MM.1S (cell line): Measurements from ENCODE around the gene KSR1.

ENCODE experiments used
- DNase-seq: peaks from one replicate; pipeline ENCODE4 v3.0.0-alpha.2; 2015
- H2AFZ ChIP-seq: fragments of 300-600 bp; sonication (generic); 2 replicates; pipeline ENCODE4 v1.6.0; 2016; ENCODE audit warnings: antibody characterized with exemption, low read length
- H3F3A ChIP-seq: fragments of 300-600 bp; sonication (generic); 2 replicates; pipeline ENCODE4 v1.6.1; 2016; ENCODE audit warnings: mild to moderate bottlenecking, antibody characterized with exemption, low read length, moderate library complexity, mixed read lengths; ENCODE audit not compliant: insufficient read depth
- H3K27ac ChIP-seq: fragments of 300-600 bp; sonication (generic); 2 replicates; pipeline ENCODE4 v1.5.1; 2016; ENCODE audit warnings: mild to moderate bottlenecking, low read length
- H3K27me3 ChIP-seq: fragments of 300-600 bp; sonication (generic); replicated peaks from 2 replicates; pipeline ENCODE4 v1.6.0; 2016; ENCODE audit warnings: low read length; ENCODE audit not compliant: insufficient read depth
- H3K36me3 ChIP-seq: fragments of 300-600 bp; sonication (generic); replicated peaks from 2 replicates; pipeline ENCODE4 v1.6.1; 2016; ENCODE audit warnings: mild to moderate bottlenecking, low read length, mixed read lengths; ENCODE audit not compliant: insufficient read depth
- H3K4me1 ChIP-seq: fragments of 300-600 bp; sonication (generic); 2 replicates; pipeline ENCODE4 v1.6.1; 2016; ENCODE audit warnings: low read length, mixed read lengths
- H3K4me2 ChIP-seq: fragments of 300-600 bp; sonication (generic); 2 replicates; pipeline ENCODE4 v1.6.0; 2016; ENCODE audit warnings: low read depth, low read length
- H3K4me3 ChIP-seq: fragments of 300-600 bp; sonication (generic); 2 replicates; pipeline ENCODE4 v1.5.1; 2016; ENCODE audit warnings: low read length, mixed read lengths
- H3K79me2 ChIP-seq: fragments of 300-600 bp; sonication (generic); 2 replicates; pipeline ENCODE4 v1.6.1; 2016; ENCODE audit warnings: mixed run types, low read length, mixed read lengths
- H3K9ac ChIP-seq: fragments of 300-600 bp; sonication (generic); 2 replicates; pipeline ENCODE4 v1.6.1; 2016; ENCODE audit warnings: low read length, mixed read lengths
- H3K9me2 ChIP-seq: fragments of 300-600 bp; sonication (generic); replicated peaks from 2 replicates; pipeline ENCODE4 v1.6.1; 2016; ENCODE audit warnings: mild to moderate bottlenecking, low read length, mixed read lengths; ENCODE audit not compliant: insufficient read depth
- H3K9me3 ChIP-seq: fragments of 300-600 bp; sonication (generic); replicated peaks from 2 replicates; pipeline ENCODE4 v1.6.1; 2016; ENCODE audit warnings: mild to moderate bottlenecking, low read length, mixed read lengths; ENCODE audit not compliant: insufficient read depth
- H4K20me1 ChIP-seq: fragments of 300-600 bp; sonication (generic); 2 replicates; pipeline ENCODE4 v1.6.1; 2016; ENCODE audit warnings: mild to moderate bottlenecking, low read length, moderate library complexity, mixed read lengths; ENCODE audit not compliant: insufficient read depth
- CTCF ChIP-seq: fragments of 300-600 bp; sonication (generic); IDR thresholded peaks from 2 replicates; pipeline ENCODE4 v1.5.1; 2016; ENCODE audit warnings: antibody characterized with exemption, low read length, mixed read lengths
- EZH2 ChIP-seq: fragments of 300-600 bp; sonication (generic); optimal IDR thresholded peaks from 2 replicates; pipeline ENCODE3; 2017; ENCODE audit warnings: low read depth, mild to moderate bottlenecking, antibody characterized with exemption, low read length, mixed read lengths
- EZH2phosphoT487 ChIP-seq: fragments of 300-600 bp; sonication (generic); IDR thresholded peaks from 2 replicates; pipeline ENCODE4 v1.6.1; 2018; ENCODE audit warnings: antibody characterized with exemption, low read length

Gene KSR1

GRCh38 chr17:27428781-27429505 is 27.3 kb upstream of the KSR1 start:
- TF ChIP-seq CTCF (no peak), EZH2phosphoT487 (no peak), EZH2 (no peak)
- peaks cover 7% of the 10 kb centered on the region for H3K4me1 ChIP-seq

GRCh38 chr17:27429666-27430382 is 26.4 kb upstream of the KSR1 start:
- no peak for TF ChIP-seq EZH2
- TF ChIP-seq EZH2phosphoT487, result no peak
- TF ChIP-seq CTCF, result no peak
- H4K20me1 ChIP-seq, result no peaks in the 10 kb centered on the region

More at GRCh38 chr17:27428781-27429505, 27.3 kb upstream of the KSR1 start:
- Histone ChIP-seq H3K9me2 (no peaks in the 10 kb centered on the region), H4K20me1 (no peaks in the 10 kb centered on the region), H3K36me3 (no peaks in the 10 kb centered on the region), H3F3A (peaks cover 3% of the 10 kb centered on the region; the same call in 1 of the 2 replicates), H2AFZ (no peak overlapping the region), H3K9me3 (no peaks in the 10 kb centered on the region), H3K79me2 (no peaks in the 10 kb centered on the region), H3K4me2 (no peak overlapping the region), H3K27me3 (no peaks in the 10 kb centered on the region), H3K4me3 (no peak overlapping the region), H3K9ac (no peak overlapping the region), H3K27ac (no peak overlapping the region)
- no peak for DNase-seq

GRCh38 chr17:27430383-27430840 is 25.8 kb upstream of the KSR1 start:
- Histone ChIP-seq H3K4me2 (no peak overlapping the region), H4K20me1 (no peaks in the 10 kb centered on the region), H3F3A (no peaks in the 10 kb centered on the region), H3K79me2 (no peaks in the 10 kb centered on the region), H3K4me1 (no peaks in the 10 kb centered on the region), H3K27me3 (no peaks in the 10 kb centered on the region), H3K9me2 (no peaks in the 10 kb centered on the region), H3K9ac (no peak overlapping the region), H3K9me3 (no peaks in the 10 kb centered on the region), H3K4me3 (no peak overlapping the region), H2AFZ (no peak overlapping the region), H3K27ac (no peak overlapping the region), H3K36me3 (no peaks in the 10 kb centered on the region)
- no peak for DNase-seq
- TF ChIP-seq EZH2, result no peak
- no peak for TF ChIP-seq CTCF
- TF ChIP-seq EZH2phosphoT487, result no peak

More at GRCh38 chr17:27429666-27430382, 26.4 kb upstream of the KSR1 start:
- no peak for DNase-seq
- no peaks in the 10 kb centered on the region for H3K79me2 ChIP-seq
- H3K4me3 ChIP-seq, result no peak overlapping the region
- H3K27me3 ChIP-seq, result no peaks in the 10 kb centered on the region
- H2AFZ ChIP-seq, result no peak overlapping the region
- H3K36me3 ChIP-seq, result no peaks in the 10 kb centered on the region
- no peak overlapping the region for H3K4me2 ChIP-seq
- H3K9ac ChIP-seq, result no peak overlapping the region
- no peaks in the 10 kb centered on the region for H3K4me1 ChIP-seq
- H3F3A ChIP-seq, result no peaks in the 10 kb centered on the region
- H3K27ac ChIP-seq, result no peak overlapping the region
- H3K9me2 ChIP-seq, result no peaks in the 10 kb centered on the region
- H3K9me3 ChIP-seq, result no peaks in the 10 kb centered on the region
